Activated naive CD4-positive, alpha-beta T cell treated with anti-CD3 and anti-CD28 coated beads, Interleukin-2, amount 50 U/mL, for 24 hours (primary cell): ENCODE results near the gene PDCD5.
A peak's percentile ranks its signal among the peaks of the same experiment; 100 is the strongest.
"Not testable (repeated sequence)": the region's sequence is repeated elsewhere in the genome, so short reads cannot be mapped to it uniquely, and the experiment has no call there.

Experiments
- H3K27ac Mint-ChIP-seq: one replicate; pipeline ENCODE4 v1.8.0; 2021; ENCODE audit warnings: mild to moderate bottlenecking, mixed read lengths
- H3K27me3 Mint-ChIP-seq: one replicate; pipeline ENCODE4 v1.8.0; 2021; ENCODE audit warnings: mixed read lengths
- H3K36me3 Mint-ChIP-seq: one replicate; pipeline ENCODE4 v1.8.0; 2021; ENCODE audit warnings: mixed read lengths
- H3K4me1 Mint-ChIP-seq: one replicate; pipeline ENCODE4 v1.8.0; 2021; ENCODE audit warnings: mixed read lengths
- H3K4me3 Mint-ChIP-seq: one replicate; pipeline ENCODE4 v1.8.0; 2021; ENCODE audit warnings: mild to moderate bottlenecking, mixed read lengths
- H3K9me3 Mint-ChIP-seq: one replicate; pipeline ENCODE4 v1.8.0; 2021; ENCODE audit warnings: mixed read lengths

Gene PDCD5

DNA sequence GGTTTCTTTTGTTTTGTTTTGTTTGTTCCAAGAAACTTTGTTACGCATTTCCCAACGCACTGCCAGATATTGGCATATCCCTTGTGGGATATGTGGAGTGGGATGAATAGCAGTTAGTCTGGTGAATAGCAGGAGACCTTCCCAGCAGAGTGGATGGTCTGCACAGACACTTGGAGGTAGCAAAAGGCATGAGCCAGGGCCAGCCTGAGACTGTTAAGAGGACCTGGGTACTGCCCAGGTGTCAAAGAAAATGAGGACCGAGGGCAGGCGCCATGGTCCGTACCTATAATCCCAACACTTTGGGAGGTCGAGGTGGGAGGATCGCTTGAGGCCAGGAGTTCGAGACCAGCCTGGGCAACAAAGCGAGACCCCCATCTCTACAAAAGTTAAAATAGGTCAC is 13.5 kb upstream of the PDCD5 start:
- H3K36me3 Mint-ChIP-seq = no peaks in the 10 kb centered on the region

DNA sequence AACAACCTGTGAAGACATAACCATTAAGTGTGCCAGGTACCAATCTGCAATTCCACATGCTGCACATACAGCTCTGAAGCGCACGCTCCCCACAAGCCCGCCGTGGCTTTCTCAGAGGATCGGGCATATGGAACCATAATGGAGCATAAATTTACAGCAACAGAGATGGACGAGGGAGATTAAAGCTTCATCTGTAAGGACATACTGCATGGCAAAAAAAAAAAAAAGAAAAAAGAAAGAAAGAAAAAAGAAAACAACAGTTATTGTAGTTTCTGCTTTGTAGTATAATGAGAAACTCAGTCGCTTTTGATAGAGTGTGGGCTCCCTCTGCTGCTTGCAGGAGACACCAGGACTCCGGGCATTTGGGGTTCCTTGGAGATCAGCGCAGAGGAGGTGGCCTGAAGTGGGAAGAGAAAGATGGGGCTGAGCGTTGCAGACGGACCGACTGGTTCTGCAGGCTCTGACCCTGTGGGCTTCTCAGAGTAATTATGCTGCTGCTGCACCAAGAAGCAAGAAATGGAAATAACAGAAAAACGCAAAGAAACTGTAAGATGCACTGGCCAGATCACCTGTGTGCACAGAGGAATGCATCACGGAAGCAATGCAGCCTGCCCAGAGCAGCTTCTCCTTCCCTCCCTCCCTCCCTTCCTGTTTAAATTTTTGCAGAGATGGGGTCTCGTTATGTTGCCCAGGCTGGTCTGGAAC is 10.8 kb upstream of the PDCD5 start:
- Mint-ChIP-seq H3K9me3 (no peaks in the 10 kb centered on the region), H3K4me3 (no peak overlapping the region), H3K27me3 (peaks cover 5% of the 10 kb centered on the region), H3K4me1 (peaks cover 15% of the 10 kb centered on the region), H3K36me3 (no peaks in the 10 kb centered on the region), H3K27ac (no peak overlapping the region)

More for the DNA sequence above, 13.5 kb upstream of the PDCD5 start:
- peaks cover 8% of the 10 kb centered on the region for H3K4me1 Mint-ChIP-seq
- H3K4me3 Mint-ChIP-seq = no peak overlapping the region
- H3K9me3 Mint-ChIP-seq = no peaks in the 10 kb centered on the region
- peaks cover 5% of the 10 kb centered on the region for H3K27me3 Mint-ChIP-seq
- H3K27ac Mint-ChIP-seq = no peak overlapping the region

DNA sequence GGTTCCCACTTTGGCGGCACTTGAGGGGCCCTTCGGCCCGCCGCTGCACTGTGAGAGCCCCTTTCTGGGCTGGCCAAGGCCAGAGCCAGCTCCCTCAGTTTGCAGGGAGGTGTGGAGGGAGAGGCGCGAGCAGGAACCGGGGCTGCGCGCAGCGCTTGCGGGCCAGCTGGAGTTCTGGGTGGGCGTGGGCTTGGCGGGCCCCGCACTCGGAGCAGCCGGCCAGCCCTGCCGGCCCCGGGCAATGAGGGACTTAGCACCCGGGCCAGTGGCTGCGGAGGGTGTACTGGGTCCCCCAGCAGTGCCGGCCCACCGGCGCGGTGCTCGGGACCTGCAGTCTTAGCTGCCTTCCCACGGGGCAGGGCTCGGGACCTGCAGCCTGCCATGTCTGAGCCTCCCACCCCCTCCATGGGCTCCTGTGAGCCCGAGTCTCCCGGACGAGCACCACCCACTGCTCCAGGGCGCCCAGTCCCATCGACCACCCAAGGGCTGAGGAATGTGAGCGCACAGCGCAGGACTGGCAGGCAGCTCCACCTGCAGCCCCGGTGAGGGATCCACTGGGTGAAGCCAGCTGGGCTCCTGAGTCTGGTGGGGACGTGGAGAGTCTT is 9.4 kb upstream of the PDCD5 start:
- H3K4me1 Mint-ChIP-seq = peaks cover 15% of the 10 kb centered on the region
- H3K27ac Mint-ChIP-seq, H3K27me3 Mint-ChIP-seq, H3K9me3 Mint-ChIP-seq, H3K4me3 Mint-ChIP-seq, H3K36me3 Mint-ChIP-seq: not testable (repeated sequence)

DNA sequence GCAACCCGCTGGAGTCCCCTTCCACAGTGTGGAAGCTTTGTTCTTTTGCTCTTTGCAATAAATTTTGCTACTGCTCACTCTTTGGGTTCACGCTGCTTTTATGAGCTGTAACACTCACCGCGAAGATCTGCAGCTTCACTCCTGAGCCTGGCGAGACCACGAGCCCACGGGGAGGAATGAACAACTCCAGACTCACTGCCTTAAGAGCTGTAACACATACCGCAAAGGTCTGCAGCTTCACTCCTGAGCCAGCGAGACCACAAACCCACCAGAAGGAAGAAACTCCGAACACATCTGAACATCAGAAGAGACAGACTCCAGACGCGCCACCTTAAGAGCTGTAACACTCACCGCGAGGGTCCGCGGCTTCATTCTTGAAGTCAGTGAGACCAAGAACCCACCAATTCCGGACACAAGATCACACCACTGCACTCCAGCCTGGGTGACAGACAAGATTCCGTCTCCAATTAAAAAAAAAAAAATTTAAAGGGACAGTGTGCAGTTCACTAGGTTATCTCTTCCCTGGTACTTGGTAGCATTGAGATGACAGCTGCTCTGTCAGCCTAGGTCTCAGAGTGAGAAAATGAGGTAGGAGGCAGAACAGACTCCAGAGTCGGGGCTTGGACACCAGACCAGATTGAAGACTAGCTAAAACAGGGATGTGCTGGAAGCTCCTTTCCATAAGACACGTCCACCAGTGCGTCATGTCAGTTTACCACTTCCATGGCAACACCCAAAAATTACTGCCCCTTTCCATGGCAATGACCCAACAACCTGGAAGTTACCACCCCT is 8.1 kb upstream of the PDCD5 start:
- H3K36me3 Mint-ChIP-seq, H3K27me3 Mint-ChIP-seq, H3K9me3 Mint-ChIP-seq: not testable (repeated sequence)
- peak overlapping the region; percentile 83 for H3K27ac Mint-ChIP-seq
- peaks cover 15% of the 10 kb centered on the region for H3K4me1 Mint-ChIP-seq
- peak overlapping the region; percentile 82 for H3K4me3 Mint-ChIP-seq

DNA sequence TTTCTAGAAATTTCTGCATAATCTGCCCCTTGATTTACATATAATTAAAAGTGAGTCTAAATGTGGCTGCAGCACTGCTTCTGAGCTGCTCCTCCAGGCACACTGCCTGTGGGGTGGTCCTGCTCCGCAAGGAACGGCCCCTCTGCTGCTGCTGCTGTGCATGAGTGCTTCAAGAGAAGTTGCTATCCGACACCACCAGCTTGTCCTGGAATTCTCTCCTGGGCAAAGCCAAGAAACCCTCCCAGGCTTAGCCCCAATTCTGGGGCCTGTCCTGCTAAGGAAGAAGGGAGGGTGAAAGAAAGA is 7.5 kb upstream of the PDCD5 start:
- peaks cover 15% of the 10 kb centered on the region for H3K4me1 Mint-ChIP-seq
- H3K27me3 Mint-ChIP-seq = peaks cover 5% of the 10 kb centered on the region
- H3K36me3 Mint-ChIP-seq = no peaks in the 10 kb centered on the region
- no peak overlapping the region for H3K27ac Mint-ChIP-seq
- peak overlapping the region; percentile 11 for H3K4me3 Mint-ChIP-seq
- H3K9me3 Mint-ChIP-seq = no peaks in the 10 kb centered on the region

DNA sequence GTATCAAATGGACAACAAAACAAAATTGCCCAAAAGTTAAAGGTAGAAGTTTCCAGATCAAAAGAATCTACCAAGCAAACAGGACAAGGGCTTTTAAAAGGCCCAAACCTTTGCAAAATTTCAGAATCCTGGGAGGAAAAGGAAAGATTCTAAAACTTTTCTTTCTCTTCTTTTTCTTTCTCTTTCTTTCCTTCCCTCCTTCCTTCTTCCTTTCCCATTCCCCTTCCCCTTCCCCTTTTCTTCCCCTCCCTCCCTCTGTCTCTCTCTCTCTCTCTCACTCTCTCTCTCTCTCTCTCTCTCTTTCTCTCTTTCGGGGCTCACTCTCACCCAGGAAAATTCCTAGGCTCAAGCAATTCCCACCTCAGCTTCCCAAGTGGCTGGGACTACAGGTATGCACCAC is 4.2 kb upstream of the PDCD5 start:
- Mint-ChIP-seq H3K36me3 (no peaks in the 10 kb centered on the region), H3K27ac (no peak overlapping the region), H3K4me3 (no peak overlapping the region), H3K9me3 (no peaks in the 10 kb centered on the region), H3K27me3 (no peaks in the 10 kb centered on the region), H3K4me1 (peaks cover 13% of the 10 kb centered on the region)

DNA sequence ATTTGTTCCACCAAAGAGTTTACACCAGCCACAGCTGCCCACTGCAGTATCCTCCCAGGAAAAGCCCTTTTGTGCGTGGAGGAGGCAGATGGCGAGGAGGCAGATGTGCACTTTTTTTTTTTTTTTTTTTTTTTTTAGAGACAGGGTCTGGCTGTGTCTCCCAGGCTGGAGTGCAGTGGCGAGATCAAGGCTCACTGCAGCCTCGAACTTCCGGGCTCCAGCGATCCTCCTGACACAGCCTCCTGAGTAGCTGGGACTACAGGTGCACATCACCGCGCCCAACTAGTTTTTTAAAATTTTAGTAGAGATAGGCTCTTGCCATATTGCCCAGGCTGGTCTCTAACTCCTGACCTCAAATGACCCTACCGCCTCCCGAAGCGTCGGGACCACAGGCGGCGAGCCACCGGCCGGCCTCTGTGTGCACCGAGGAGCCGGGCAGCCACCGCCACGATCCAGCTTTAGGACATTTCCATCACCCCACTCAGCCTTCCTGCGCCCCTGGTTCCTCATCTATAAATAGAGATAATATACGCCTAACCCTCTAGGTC is 563 bp upstream of the PDCD5 start:
- Mint-ChIP-seq H3K4me3 (peak overlapping the region; percentile 98), H3K9me3 (no peaks in the 10 kb centered on the region), H3K27me3 (no peaks in the 10 kb centered on the region), H3K27ac (peak overlapping the region; percentile 87), H3K36me3 (peaks cover 7% of the 10 kb centered on the region), H3K4me1 (peaks cover 25% of the 10 kb centered on the region)

DNA sequence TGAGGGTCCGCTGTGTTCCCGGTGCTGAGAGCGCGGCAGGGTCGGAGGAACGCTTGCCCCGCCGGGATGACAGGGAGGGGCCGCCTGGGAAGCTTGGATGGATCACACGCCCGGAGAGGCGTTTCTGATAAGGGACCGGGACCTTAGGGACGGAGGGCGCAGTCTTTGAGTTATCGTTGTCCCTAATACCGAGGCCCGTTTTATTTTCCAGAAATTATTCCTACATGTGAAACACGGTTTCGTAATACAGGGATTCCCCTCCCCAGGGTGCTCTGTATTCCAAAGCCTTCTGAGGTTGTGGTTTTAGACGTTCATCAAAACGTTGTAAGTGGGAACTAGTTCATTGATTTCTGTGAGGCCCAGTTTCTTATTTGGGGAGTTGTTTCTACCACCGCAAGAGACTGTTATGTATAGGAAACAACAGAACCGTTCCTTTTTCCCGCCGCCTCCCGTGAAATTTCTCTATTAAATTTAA is 752 bp downstream of the PDCD5 start:
- Mint-ChIP-seq H3K27me3 (no peaks in the 10 kb centered on the region), H3K27ac (peak overlapping the region; percentile 79), H3K9me3 (no peaks in the 10 kb centered on the region), H3K36me3 (peaks cover 13% of the 10 kb centered on the region), H3K4me3 (peak overlapping the region; percentile 90), H3K4me1 (peaks cover 34% of the 10 kb centered on the region)

DNA sequence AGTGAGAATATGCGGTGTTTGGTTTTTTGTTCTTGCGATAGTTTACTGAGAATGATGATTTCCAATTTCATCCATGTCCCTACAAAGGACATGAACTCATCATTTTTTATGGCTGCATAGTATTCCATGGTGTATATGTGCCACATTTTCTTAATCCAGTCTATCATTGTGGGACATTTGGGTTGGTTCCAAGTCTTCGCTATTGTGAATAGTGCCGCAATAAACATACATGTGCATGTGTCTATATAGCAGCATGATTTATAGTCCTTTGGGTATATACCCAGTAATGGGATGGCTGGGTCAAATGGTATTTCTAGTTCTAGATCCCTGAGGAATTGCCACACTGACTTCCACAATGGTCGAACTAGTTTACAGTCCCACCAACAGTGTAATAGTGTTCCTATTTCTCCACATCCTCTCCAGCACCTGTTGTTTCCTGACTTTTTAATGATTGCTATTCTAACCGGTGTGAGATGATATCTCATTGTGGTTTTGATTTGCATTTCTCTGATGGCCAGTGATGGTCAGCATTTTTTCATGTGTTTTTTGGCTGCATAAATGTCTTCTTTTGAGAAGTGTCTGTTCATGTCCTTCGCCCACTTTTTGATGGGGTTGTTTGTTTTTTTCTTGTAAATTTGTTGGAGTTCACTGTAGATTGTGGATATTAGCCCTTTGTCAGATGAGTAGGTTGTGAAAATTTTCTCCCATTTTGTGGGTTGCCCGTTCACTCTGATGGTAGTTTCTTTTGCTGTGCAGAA is 6.9 kb downstream of the PDCD5 start:
- H3K9me3 Mint-ChIP-seq, H3K27me3 Mint-ChIP-seq, H3K4me3 Mint-ChIP-seq, H3K27ac Mint-ChIP-seq: not testable (repeated sequence)
- peaks cover 28% of the 10 kb centered on the region for H3K36me3 Mint-ChIP-seq
- H3K4me1 Mint-ChIP-seq = peaks cover 22% of the 10 kb centered on the region

DNA sequence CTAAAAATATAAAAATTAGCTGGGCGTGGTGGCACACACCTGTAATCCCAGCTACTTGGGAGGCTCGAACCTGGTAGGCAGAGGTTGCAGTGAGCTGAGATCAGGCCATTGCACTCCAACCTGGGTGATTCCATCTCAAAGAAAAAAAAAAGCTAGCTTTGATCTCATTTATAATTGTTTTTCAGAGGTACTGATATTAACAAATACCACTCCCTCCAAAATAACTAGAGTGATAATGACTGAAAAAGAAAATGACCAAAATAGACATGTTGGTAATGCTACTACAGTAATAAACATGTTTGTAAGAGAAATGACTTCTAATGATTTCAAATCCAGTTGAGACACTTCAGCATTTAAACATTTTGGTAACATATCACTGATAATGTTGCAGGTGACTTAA is 13.0 kb downstream of the PDCD5 start:
- no peaks in the 10 kb centered on the region for H3K4me1 Mint-ChIP-seq
- H3K36me3 Mint-ChIP-seq = peaks cover 21% of the 10 kb centered on the region
- no peaks in the 10 kb centered on the region for H3K9me3 Mint-ChIP-seq
- H3K4me3 Mint-ChIP-seq = no peak overlapping the region
- no peaks in the 10 kb centered on the region for H3K27me3 Mint-ChIP-seq
- no peak overlapping the region for H3K27ac Mint-ChIP-seq

DNA sequence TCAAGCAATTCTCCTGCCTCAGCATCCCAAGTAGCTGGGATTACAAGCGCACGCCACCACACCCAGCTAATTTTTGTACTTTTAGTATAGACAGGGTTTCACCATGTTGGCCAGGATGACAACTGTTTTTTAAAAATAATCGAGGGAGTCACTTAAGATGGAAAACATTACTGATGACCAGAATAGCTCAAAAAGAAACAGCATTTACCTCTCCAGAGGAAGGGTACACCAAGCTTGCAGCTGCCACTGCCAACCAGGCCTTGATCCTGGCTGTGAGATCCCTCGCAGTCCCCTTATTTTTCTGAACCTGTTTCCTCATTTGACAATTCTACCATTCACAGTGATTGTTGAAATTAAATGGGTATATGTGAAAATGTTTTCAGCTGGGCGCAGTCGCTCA is 14.5 kb downstream of the PDCD5 start:
- Mint-ChIP-seq H3K36me3 (peaks cover 25% of the 10 kb centered on the region), H3K4me1 (peaks cover 8% of the 10 kb centered on the region), H3K27me3 (no peaks in the 10 kb centered on the region)

DNA sequence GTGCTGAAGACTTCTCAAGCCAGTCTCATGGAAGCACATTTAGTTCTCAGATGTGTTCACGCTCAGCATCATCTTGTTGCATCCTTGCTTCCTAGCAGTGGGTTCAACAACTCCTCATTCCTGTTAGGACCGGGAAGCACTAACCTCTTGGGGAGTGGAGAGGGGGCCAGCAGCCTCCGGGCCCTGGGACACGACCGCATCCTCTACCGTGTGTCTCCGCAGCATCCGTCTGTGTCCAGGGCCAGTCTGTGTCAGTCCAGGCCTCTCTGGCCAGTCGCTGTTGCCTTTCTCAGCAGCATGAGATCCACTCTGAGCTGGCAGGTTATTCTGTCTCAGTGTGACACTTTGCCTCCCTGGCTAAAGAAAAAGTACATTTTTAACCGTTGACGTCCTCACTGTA is 17.0 kb downstream of the PDCD5 start:
- Mint-ChIP-seq H3K36me3 (peaks cover 22% of the 10 kb centered on the region), H3K9me3 (no peaks in the 10 kb centered on the region), H3K4me1 (peaks cover 8% of the 10 kb centered on the region), H3K27ac (no peak overlapping the region), H3K27me3 (no peaks in the 10 kb centered on the region), H3K4me3 (no peak overlapping the region)

More for the DNA sequence above, 14.5 kb downstream of the PDCD5 start:
- Mint-ChIP-seq H3K4me3 (no peak overlapping the region), H3K27ac (no peak overlapping the region), H3K9me3 (no peaks in the 10 kb centered on the region)

DNA sequence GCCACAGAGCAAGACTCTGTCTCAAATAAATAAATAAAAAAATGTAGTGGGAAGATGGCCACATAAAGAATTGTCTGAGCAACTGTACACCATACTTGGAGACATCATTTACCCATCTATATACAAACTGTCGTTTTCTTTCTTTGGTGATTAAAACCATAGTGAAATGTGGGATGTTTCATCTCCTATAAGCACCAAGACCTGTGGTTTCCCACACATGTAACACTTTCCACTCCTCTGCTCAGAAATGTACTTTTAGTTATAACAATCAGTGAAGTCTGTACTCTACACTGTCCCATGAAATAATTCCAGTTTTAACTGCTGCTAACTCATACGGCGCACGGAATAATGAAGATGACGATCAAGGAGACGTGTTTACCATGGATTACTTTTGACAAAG is 18.3 kb downstream of the PDCD5 start:
- H3K36me3 Mint-ChIP-seq = peaks cover 15% of the 10 kb centered on the region
- no peaks in the 10 kb centered on the region for H3K9me3 Mint-ChIP-seq
- peak overlapping the region; percentile 74 for H3K27ac Mint-ChIP-seq
- H3K27me3 Mint-ChIP-seq = no peaks in the 10 kb centered on the region
- peaks cover 8% of the 10 kb centered on the region for H3K4me1 Mint-ChIP-seq
- H3K4me3 Mint-ChIP-seq = no peak overlapping the region

DNA sequence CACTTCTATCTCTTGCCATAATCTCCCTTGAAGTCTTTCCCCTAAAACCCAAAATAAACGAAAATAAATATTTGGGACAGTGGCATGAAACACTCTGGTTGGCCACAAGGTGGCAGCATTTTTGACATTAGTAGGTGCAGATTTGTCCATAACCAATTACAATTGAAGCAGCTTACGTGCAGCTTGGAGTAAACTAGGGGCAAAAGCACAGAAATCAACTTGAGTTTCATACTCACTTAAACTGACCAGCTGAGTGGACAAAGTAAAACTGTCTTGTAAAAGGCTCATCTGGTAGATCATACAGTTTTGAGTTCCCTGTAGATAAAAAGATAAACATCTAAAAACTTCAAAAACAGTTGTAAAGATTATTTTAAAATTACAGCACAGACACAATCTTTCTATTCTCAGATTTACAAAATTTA is 18.8 kb downstream of the PDCD5 start:
- H3K9me3 Mint-ChIP-seq = no peaks in the 10 kb centered on the region
- peak overlapping the region; percentile 74 for H3K27ac Mint-ChIP-seq
- no peaks in the 10 kb centered on the region for H3K27me3 Mint-ChIP-seq
- peaks cover 14% of the 10 kb centered on the region for H3K36me3 Mint-ChIP-seq
- peaks cover 8% of the 10 kb centered on the region for H3K4me1 Mint-ChIP-seq
- no peak overlapping the region for H3K4me3 Mint-ChIP-seq

DNA sequence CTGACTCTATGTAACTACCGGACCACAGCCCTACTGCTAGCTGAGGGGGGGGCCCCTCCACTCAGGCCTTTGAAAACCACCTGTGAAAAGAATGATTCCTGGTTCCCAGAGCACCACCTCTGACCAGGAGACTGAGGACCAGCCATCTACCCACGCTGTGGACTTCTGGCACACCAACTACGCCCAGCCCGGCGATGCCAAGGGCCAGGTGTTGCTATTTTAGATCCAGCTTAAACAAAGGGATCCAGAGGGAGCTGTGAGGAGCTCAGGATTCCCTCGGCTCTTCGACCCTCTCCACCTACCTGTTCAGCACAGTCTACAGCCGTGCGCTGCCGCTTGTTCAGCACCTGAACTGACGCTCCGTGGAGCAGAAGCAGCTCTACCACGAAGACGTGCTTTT is 23.0 kb downstream of the PDCD5 start:
- Mint-ChIP-seq H3K4me3 (no peak overlapping the region), H3K27me3 (no peaks in the 10 kb centered on the region), H3K9me3 (no peaks in the 10 kb centered on the region), H3K4me1 (peaks cover 8% of the 10 kb centered on the region), H3K27ac (no peak overlapping the region), H3K36me3 (peaks cover 12% of the 10 kb centered on the region)
